NCI-H1048 (cell line): ENCODE measurements around the gene TRAP1.

Source experiments
- DNase-seq: peaks from one replicate; lab custom pipeline; 2025; lab: John Stamatoyannopoulos, UW

Gene TRAP1

DNA sequence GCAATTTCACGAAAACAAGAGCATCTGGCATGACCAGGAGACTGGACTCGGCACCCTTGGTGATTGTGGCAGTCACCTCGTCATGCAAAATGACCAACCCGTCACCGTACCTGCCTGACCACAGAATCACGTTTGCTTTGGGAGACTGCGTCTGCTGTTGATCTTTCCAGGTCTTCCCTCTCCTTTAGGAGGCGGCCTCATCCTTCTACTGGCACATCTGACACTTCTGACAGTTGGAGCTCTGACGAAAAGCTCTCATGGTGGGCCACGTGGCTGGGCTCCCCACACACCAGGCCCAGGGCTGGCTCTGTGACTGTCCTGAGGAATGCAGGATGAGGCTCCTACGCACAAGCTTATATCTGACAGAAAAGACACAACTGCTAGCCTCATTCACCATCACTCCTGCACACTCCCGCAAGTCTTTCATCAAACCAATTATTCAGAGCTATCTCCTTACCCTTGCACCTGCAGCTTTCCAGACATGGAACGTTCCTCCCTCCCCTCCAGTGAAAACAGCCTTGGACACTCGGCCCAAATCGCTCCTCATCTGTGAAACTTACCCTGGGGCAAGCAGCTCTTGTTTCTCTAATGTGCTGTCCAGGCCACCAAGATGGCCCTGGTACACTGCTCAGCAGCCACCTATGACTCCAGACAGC, 3.6 kb downstream of the TRAP1 start:
- no peak for DNase-seq

GRCh38 chr16:3712861-3713372, 4.4 kb downstream of the TRAP1 start:
- no peak for DNase-seq

GRCh38 chr16:3706253-3707012, 10.9 kb downstream of the TRAP1 start:
- DNase-seq = no peak

- no peak for DNase-seq
These were observed 15.2 kb downstream of the TRAP1 start for GRCh38 chr16:3702082-3702481.

DNA sequence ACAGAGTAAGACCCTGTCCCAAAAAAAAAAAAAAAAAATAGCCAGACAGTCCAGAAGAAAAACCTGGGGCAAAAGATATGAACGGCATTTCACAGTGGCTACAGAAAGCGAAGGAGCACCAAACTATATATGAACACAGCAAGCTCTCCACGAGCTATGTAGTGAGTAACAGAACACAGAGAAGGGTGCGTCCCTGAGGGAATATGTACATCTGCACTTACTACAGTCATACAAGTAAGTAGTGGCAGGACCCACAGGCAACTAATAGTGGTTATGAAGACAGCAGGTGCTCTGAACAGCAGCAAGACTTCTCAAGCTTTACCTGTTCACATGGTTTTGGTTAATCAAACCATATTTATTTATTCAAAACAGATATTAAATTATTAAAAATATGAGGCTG, 15.8 kb downstream of the TRAP1 start:
- no peak for DNase-seq

DNA sequence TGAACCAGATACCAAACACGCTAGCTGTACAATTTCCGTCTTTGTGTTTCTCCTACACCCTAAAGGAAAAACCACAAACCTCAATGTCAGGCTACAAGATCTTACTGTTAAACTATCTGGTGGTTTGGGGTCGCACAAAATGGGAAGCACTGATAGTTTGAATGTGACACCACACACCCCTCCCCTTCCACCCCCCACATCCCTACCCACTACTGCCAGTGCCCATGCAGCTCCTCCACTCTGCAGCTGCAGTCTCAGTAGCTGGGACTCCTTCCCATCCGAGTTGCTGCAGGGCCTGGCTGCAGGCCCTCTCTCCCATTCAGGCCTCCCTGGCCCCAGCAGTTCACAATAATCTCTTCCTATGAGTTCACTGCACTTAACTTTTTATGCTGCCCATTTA, 18.4 kb downstream of the TRAP1 start:
- no peak for DNase-seq

GRCh38 chr16:3696425-3697218, 20.7 kb downstream of the TRAP1 start:
- no peak for DNase-seq

- DNase-seq = no peak
These were observed 21.5 kb downstream of the TRAP1 start for GRCh38 chr16:3695610-3696369.

- no peak for DNase-seq
These were observed 23.3 kb downstream of the TRAP1 start for GRCh38 chr16:3694051-3694450.

- no peak for DNase-seq
These were observed 25.6 kb downstream of the TRAP1 start for GRCh38 chr16:3691761-3692160.

DNA sequence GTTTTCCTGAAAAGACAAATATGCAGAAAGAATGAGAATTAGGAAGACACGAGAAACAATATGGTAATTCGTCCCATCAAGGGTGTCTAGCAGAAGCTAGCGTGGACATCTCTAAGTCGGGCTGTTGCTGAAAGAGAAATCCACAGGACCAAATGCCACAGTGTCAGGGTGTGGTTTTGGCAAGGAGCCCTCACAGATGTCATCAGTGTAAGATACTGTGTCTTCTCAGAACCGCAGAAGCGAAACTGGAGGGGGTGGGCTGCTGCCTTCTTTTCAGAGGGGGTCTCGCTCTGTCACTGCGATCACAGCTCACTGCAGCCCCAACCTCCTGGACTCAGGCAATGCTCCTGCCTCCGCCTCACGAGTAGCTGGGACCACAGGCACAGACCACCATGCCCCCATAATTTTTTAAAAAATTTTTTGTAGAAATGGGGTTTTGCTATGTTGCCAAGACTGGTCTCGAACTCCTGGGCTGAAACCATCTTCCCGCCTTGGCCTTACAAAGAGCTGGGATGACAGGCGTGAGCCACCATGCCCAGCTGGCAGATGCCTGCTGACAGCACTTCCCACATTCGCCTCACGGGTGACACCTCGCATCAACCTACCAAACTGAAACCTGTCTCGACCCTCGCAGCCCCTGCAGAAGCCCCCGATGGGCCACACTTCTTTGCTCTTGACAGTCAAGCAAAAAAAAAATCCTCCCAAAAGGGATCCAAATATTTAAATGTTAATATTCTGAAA, 26.2 kb downstream of the TRAP1 start:
- DNase-seq = no peak

DNA sequence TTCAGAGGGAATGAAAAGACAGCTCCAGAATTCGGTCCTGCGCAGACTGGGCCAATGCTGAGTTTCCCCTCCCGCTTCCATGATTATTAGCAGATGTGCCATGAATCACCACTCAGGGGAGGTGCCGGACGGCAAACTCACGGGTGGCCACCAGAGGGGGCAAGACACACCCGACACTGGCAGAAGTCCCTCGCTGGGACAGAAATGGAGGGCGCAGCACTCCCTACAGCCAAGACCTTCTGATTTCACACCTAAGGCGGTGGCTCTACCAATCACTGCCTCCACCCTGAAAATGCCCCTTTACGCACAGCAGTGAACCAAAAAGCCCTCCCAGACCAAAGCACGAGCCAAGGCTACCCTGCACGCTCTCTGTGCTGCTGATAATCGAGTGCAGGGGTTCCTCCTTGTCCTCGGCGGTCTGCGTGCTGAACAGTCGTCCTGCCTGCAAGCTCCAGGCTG, 26.8 kb downstream of the TRAP1 start:
- peak; percentile 40 for DNase-seq

DNA sequence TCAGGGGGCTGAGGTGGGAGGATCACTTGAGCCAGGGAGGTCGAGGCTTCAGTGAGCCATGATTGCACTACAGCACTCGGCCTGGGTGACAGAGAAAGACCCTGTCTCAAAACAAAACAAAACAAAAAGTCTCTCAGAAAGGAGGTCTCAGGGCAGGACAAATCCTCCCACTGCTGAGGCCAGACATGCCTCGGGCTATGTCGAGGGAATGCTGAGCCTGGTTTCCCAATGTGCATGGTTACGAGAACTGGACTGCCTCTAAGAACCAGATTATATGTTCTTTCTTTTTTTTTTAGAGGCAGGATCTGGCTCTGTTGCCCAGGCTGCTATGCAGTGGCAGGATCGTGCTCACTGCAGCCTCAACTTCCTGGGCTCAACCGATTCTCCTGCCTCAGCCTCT, 27.6 kb downstream of the TRAP1 start:
- no peak for DNase-seq

- no peak for DNase-seq
These were observed 29.5 kb downstream of the TRAP1 start for GRCh38 chr16:3687792-3688191.

- DNase-seq = no peak
These were observed 30.3 kb downstream of the TRAP1 start for GRCh38 chr16:3687021-3687420.

DNA sequence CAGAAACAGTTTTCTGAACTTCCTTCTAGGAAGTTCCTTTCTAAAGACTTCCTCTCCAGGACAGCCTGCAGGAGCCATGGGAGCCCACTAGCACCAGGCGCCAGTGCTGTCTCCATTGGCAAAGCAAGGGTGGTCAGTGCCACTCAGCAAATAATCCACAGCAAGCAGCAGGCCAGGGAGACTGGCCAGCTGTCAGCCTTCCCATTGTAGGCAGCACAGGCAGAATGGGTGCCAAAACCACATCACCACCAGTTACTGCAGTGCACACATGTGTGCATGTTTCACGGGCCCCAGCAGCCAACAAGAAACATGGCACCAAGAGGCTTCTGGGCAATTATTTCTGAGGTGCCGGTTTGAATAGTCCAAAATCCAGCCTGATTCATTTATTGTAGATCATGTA, 36.1 kb downstream of the TRAP1 start:
- no peak for DNase-seq

- DNase-seq = no peak
These were observed 39.3 kb downstream of the TRAP1 start for GRCh38 chr16:3677994-3678393.

DNA sequence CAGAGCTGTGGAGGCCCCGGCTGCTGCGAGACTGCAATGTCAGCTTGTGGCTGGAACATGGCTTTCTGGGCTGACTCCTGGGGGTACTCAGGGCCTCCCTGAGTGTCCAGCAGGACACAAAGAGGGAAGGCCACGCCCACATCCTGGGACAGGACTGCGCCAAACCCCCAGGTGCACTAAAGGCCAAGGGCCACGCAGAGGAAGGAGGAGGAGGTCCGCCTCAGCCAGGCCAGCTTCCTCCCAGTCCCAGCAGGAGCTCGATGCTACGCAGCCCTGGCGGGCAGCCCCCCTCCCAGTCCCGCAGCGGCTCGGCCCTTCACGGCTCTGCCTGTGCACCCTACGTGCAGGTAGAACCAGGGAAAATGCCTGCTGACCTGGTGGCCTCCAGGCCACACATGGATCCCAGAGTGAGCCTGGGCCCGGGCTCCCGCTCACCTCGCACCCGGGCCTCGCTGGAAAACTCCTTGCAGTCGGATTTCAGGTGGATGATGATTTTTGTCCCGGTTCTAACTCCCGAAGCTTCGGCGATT, 41.7 kb downstream of the TRAP1 start:
- no peak for DNase-seq

DNA sequence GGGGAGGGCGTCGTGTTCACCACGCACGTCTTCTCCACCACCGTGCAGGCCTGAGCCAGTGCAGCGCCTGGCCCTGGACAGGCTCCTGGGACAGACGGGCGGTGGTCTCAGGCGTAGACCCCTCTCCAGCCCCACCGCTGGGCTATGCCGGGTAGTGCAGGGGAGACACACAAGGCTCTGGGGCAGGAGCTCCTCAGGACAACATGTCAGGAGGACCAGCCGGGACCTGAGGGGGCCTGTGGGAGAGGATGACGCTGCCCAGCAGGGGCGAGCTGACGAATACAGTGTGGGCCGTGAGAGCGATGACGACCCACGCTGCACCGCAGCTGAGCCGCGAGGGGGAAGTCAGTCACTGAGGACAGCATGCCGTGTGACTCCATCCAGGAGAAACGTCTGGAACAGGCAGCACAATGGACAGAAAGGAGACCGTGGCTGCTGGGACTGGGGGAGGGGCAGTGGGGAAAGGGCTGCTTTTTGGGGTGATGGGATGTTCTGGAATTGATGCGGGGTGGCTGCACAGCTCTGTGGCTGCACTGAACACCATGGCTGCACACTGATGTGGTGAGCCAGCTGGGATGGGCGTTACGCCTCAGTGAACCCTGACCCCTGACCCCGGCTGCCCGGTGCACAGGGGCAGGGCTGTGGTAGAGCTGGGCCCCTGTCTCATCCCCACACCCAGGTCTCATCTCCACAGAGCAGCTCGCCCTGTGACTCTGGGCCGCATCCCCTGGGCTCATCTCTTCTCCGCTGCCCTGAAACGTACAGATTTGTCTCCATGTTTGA, 42.6 kb downstream of the TRAP1 start:
- DNase-seq = no peak
